Measurements from ENCODE around the gene GPC5.
"Not testable (repeated sequence)": the region's sequence is repeated elsewhere in the genome, so short reads cannot be mapped to it uniquely, and the experiment has no call there.

The GPC5 gene

GRCh38 chr13:91398413-91399188 is at the start of gene GPC5:
GPC5 (plus strand) TSS chr13:91398621.
- peak; percentile 77 for DNase-seq

- peak; percentile 91 for DNase-seq
These were observed 49.5 kb upstream of the GPC5 start for GRCh38 chr13:91348906-91349435.

- DNase-seq: no peak
These were observed 48.2 kb upstream of the GPC5 start for GRCh38 chr13:91349992-91350911.

GRCh38 chr13:91351123-91351522 is 47.3 kb upstream of the GPC5 start:
- DNase-seq: no peak

GRCh38 chr13:91351980-91352379 is 46.4 kb upstream of the GPC5 start:
- no peak for DNase-seq

GRCh38 chr13:91352891-91353290 is 45.5 kb upstream of the GPC5 start:
- not testable (repeated sequence) for DNase-seq

- DNase-seq: no peak
These were observed 44.9 kb upstream of the GPC5 start for GRCh38 chr13:91353494-91353893.

GRCh38 chr13:91355099-91355825 is 43.2 kb upstream of the GPC5 start:
- DNase-seq: no peak

- no peak for DNase-seq
These were observed 42.4 kb upstream of the GPC5 start for GRCh38 chr13:91355826-91356710.

GRCh38 chr13:91356919-91357612 is 41.4 kb upstream of the GPC5 start:
- no peak for DNase-seq

GRCh38 chr13:91357613-91358386 is 40.6 kb upstream of the GPC5 start:
- DNase-seq: no peak

GRCh38 chr13:91358387-91358782 is 40.0 kb upstream of the GPC5 start:
- no peak for DNase-seq

GRCh38 chr13:91359111-91359510 is 39.3 kb upstream of the GPC5 start:
- no peak for DNase-seq

- DNase-seq: no peak
These were observed 38.8 kb upstream of the GPC5 start for GRCh38 chr13:91359631-91360030.

GRCh38 chr13:91360246-91360751 is 38.1 kb upstream of the GPC5 start:
- no peak for DNase-seq

- no peak for DNase-seq
These were observed 36.6 kb upstream of the GPC5 start for GRCh38 chr13:91361755-91362271.

- no peak for DNase-seq
These were observed 35.5 kb upstream of the GPC5 start for GRCh38 chr13:91362908-91363307.

GRCh38 chr13:91368101-91368500 is 30.3 kb upstream of the GPC5 start:
- DNase-seq: no peak

- DNase-seq: no peak
These were observed 29.6 kb upstream of the GPC5 start for GRCh38 chr13:91368676-91369440.
